ENCODE data around the gene SPOP.

DNA sequence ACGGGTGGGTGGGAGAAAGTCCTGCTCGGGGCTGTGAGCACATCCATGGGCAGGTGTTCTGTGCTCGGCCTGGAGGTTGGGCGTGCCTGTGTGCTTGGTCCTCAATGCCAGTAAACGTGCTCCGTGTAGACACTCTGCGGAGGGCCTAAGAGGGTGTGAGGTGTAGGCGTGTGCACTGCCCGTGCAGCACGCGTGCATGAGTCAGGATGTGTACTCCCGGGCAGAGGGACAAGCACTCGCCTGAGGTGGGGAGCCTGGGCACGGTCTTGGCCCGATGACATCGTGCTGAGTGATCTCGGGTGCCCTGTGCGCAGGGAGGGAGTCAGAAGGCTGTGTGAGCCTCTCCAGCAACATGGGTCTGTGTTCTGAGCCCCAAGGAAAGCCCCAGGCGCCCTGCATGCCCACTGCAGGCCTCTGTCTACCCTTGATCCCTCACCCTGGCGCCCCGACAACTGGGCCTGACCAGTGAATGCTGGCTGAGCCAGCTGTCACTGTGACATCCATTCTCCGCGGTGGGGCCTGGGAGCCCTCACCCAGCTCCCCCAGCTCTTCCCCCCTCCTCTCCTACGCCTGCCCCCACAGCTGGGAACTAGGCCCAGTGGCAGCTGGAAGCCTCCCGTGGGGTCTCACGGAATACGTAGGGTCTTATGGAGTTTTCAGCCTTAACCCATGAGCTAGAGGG lies 125.7 kb downstream of the SPOP start:
- TF ChIP-seq, protein P1, sequence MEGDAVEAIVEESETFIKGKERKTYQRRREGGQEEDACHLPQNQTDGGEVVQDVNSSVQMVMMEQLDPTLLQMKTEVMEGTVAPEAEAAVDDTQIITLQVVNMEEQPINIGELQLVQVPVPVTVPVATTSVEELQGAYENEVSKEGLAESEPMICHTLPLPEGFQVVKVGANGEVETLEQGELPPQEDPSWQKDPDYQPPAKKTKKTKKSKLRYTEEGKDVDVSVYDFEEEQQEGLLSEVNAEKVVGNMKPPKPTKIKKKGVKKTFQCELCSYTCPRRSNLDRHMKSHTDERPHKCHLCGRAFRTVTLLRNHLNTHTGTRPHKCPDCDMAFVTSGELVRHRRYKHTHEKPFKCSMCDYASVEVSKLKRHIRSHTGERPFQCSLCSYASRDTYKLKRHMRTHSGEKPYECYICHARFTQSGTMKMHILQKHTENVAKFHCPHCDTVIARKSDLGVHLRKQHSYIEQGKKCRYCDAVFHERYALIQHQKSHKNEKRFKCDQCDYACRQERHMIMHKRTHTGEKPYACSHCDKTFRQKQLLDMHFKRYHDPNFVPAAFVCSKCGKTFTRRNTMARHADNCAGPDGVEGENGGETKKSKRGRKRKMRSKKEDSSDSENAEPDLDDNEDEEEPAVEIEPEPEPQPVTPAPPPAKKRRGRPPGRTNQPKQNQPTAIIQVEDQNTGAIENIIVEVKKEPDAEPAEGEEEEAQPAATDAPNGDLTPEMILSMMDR (conservative IDR thresholded peaks at IDR 0.05; ENCODE audit: low read depth, low read length): no peak
- TF ChIP-seq EZH2 (IDR thresholded peaks at IDR 0.05; ENCODE audit: borderline replicate concordance, low read depth, low read length, poor library complexity, severe bottlenecking): no peak

Data from A673 (cell line).